Measurements from ENCODE around the gene TANGO6.

GRCh38 chr16:69003500-69003899, 160.2 kb downstream of the TANGO6 start:
- TF ChIP-seq CTCF (conservative IDR thresholded peaks at IDR 0.05 in 1 of 2, IDR thresholded peaks at IDR 0.05 in 1 of 2; ENCODE audit: extremely low read depth in 1 of 2, insufficient read depth in 1 of 2, low read depth in 1 of 2, low read length in 2 of 2) (no peak), EZH2 (IDR thresholded peaks at IDR 0.05; ENCODE audit: borderline replicate concordance, low read length) (no peak)
